Left lung (tissue), 10 donors: ENCODE results near the gene ADA. TPM values are rescaled to one million over a fixed set of nuclear protein-coding genes. Genes with fewer than 3 reads are reported as not detected.

ENCODE experiments used
- ATAC-seq: fragments of 200-7000 bp; cut with Tn5 transposase; one replicate; pipeline ENCODE4 v1.9.1; 2020; ENCODE audit warnings: moderate library complexity
- DNase-seq, 4 donors: peaks; one replicate each; pipeline ENCODE4 v3.0.0-alpha.2; 2013 to 2020
- H3K27ac ChIP-seq, 2 donors: fragments of 200-600 bp; sonication (generic) in 1 of 2; one replicate each; pipeline versions ENCODE4 v1.5.0 to v1.8.0; 2020 to 2021
- H3K27me3 ChIP-seq, 2 donors: fragments of 200-600 bp; sonication (generic) in 1 of 2; one replicate each; pipeline versions ENCODE4 v1.5.0 to v1.8.0; 2020 to 2021
- H3K36me3 ChIP-seq, 2 donors: fragments of 200-600 bp; sonication (generic) in 1 of 2; one replicate each; pipeline versions ENCODE4 v1.5.0 to v1.8.0; 2020 to 2021
- H3K4me1 ChIP-seq, 2 donors: fragments of 200-600 bp; one replicate each; pipeline ENCODE4 v1.8.0; 2021
- H3K4me3 ChIP-seq, 2 donors: fragments of 200-600 bp; sonication (generic) in 1 of 2; one replicate each; pipeline versions ENCODE4 v1.5.0 to v1.8.0; 2020 to 2021; ENCODE audit warnings: mild to moderate bottlenecking in 1 of 2
- H3K9me3 ChIP-seq, 2 donors: fragments of 200-600 bp; sonication (generic) in 1 of 2; one replicate each; pipeline versions ENCODE4 v1.5.0 to v1.8.0; 2020 to 2021
- intact Hi-C, 2 donors: fragments of 100-400 bp; cut with DNase I; formaldehyde crosslinking; loops; one replicate each; pipeline versions ENCODE4 v1.11.2 to v1.14.2; 2022
- polyA plus RNA-seq, 6 donors: library from polyadenylated mRNA; unstranded; fragments of 120-200 nt; gene quantifications; one replicate each; pipeline ENCODE4 v1.2.1, GENCODE V29; 2013; ENCODE audit not compliant: insufficient read length in 6 of 6
- total RNA-seq, 2 donors: library from RNA; stranded (reverse); fragmentation: NEBNext Ultra II Directional; extraction: Animal tissue kit (Norgen Biotek cat#: 25700); gene quantifications; one replicate each; pipeline ENCODE4 v1.2.1, GENCODE V29; 2021
- TF ChIP-seq, protein P1 (sequence below), 2 donors: fragments of 200-600 bp; sonication (generic) in 1 of 2; IDR thresholded peaks; one replicate each; pipeline versions ENCODE4 v1.5.0 to v1.8.0; 2021; ENCODE audit warnings: antibody characterized with exemption in 2 of 2
- donor health status: DM: no; HTN: yes; CAD: no.
- donor health status: DM: no; HTN: no; CAD: no.

The ADA gene
- total and polyA plus RNA-seq, 8 donors = 5.4 to 15.5 (median 6.9) TPM

DNA sequence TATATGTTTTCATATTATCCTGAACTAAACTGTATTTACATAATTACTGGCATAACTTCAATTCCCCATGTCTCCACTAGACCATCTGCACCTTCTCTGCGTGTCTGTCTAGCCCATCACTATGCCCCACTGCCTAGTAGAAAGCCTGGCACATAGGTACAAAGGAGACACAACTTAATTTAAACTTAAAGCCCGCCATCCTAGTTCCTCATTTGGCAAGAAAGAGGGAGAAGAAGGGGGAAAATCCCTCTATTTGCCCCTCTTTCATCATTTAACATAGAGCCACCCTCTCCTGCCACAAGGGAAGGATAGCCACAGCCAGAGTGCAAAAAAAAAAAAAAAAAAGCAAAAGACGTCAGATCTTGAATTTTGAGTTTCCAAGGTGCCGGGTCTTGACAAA lies 67.3 kb downstream of the ADA start:
- no peaks in the 10 kb centered on the region for H3K9me3 ChIP-seq
- peaks cover 19 to 58% of the 10 kb centered on the region in 2 donors for H3K4me1 ChIP-seq
- no peak for ATAC-seq
- H3K27me3 ChIP-seq = no peaks in the 10 kb centered on the region
- TF ChIP-seq, protein P1, sequence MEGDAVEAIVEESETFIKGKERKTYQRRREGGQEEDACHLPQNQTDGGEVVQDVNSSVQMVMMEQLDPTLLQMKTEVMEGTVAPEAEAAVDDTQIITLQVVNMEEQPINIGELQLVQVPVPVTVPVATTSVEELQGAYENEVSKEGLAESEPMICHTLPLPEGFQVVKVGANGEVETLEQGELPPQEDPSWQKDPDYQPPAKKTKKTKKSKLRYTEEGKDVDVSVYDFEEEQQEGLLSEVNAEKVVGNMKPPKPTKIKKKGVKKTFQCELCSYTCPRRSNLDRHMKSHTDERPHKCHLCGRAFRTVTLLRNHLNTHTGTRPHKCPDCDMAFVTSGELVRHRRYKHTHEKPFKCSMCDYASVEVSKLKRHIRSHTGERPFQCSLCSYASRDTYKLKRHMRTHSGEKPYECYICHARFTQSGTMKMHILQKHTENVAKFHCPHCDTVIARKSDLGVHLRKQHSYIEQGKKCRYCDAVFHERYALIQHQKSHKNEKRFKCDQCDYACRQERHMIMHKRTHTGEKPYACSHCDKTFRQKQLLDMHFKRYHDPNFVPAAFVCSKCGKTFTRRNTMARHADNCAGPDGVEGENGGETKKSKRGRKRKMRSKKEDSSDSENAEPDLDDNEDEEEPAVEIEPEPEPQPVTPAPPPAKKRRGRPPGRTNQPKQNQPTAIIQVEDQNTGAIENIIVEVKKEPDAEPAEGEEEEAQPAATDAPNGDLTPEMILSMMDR (IDR thresholded peaks at IDR 0.05) = no peak
- peak overlapping the region; percentile 78 to 90 for H3K27ac ChIP-seq
- DNase-seq = no peak
- no peaks in the 10 kb centered on the region for H3K36me3 ChIP-seq
- intact Hi-C loops = no loop called here
- peak overlapping the region in 1 of 2 donors; percentile 38 for H3K4me3 ChIP-seq

DNA sequence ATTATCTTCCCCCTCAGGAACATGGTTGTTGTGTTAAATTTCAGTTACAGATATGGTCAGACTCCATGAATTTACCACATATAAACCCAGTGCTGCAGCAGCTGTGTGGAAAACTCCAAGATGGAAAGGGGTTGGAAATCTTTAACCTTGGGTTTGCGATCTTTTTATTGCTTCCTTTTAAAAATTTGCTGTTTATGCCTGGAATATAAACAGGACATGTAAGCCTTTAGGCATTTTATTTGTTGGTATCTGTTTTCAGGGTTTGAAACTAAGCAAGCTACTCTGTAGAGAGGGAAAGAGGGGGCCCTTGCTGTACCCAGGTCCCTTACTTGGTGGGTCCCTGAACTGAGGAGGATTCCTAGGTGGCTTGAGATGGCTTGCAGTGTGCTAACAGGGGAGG lies 68.3 kb downstream of the ADA start:
- ATAC-seq (no peak), DNase-seq (no peak)
- H3K27me3 ChIP-seq = no peaks in the 10 kb centered on the region
- H3K9me3 ChIP-seq = no peaks in the 10 kb centered on the region
- intact Hi-C loops = no loop called here
- H3K27ac ChIP-seq = peak overlapping the region; percentile 78 to 90
- peaks cover 19 to 54% of the 10 kb centered on the region in 2 donors for H3K4me1 ChIP-seq
- peak overlapping the region; percentile 17 to 38 for H3K4me3 ChIP-seq
- no peaks in the 10 kb centered on the region for H3K36me3 ChIP-seq
- TF ChIP-seq, protein P1 (IDR thresholded peaks at IDR 0.05) = no peak

DNA sequence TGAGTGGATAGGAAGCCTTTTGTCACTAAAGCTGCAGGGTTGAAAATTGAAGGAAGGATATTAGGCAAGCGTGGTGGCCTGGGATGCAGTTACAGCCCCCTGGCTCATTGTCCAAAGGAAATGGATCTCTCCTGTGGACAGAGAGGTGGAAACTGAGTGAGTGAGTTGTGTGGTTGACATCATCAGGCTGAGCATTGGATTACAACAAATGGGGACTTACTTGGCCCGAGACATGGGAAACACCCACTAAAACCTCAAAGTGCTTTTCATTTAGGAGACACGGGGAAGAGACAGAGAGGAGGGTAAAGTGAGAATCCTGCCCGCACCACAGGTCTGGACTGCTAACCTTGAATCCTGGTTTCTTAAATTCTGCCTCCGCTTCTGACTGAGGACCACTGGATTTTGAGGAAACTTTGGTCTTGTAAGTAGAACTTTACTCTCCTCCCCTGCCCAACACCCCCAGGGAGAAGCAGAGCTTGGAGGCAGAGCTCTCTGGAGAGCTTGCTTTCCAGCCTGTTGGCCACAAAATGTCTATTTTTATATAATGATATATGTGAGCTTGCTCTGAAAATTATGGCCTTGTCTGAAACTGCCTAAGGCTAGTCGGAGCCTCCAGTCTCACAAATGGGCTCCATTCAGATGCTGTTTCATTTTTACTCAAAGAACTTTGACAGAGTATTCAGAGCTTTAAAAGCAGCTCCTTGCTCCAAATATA lies 69.0 kb downstream of the ADA start, which contains the start of gene PKIG:
PKIG (plus strand) TSS at position 269 of the 715 bp plus-strand sequence. CDS start 31,978 bp downstream, outside the sequence.
- H3K9me3 ChIP-seq = no peaks in the 10 kb centered on the region
- H3K4me1 ChIP-seq = peaks cover 19 to 56% of the 10 kb centered on the region in 2 donors
- no peaks in the 10 kb centered on the region for H3K36me3 ChIP-seq
- peak; percentile 78 for ATAC-seq
- peak in 1 of 4 donors; percentile 77 for DNase-seq
- peak within 1 kb of the TSS; percentile 78 to 90 for H3K27ac ChIP-seq
- H3K27me3 ChIP-seq = no peaks in the 10 kb centered on the region
- TF ChIP-seq, protein P1 (IDR thresholded peaks at IDR 0.05) = no peak
- intact Hi-C loops = no loop called here
- H3K4me3 ChIP-seq = peak within 1 kb of the TSS; percentile 17 to 38

DNA sequence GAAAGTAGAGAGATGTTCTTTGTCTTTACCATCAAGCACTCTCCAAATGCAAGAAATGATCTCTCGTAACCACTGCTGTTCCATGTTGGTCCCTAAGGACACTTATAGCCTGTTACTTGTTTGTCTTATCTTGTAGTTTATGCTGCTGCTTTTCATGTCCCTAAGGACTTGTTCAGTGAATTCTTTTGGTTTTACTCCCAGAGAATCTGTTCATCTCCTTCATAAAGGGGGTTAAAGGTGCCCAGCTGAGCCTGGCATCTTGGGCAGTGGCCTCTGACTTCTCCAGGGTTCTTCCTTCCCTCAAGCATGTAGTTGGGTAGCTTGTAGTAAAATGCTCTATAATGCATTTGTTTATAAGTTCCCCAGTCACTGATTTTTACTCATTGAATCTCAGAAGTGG lies 70.0 kb downstream of the ADA start:
- Histone ChIP-seq H3K4me3 (no peak overlapping the region), H3K27me3 (no peaks in the 10 kb centered on the region), H3K4me1 (peaks cover 15 to 57% of the 10 kb centered on the region in 2 donors), H3K36me3 (no peaks in the 10 kb centered on the region), H3K9me3 (no peaks in the 10 kb centered on the region), H3K27ac (peak overlapping the region; percentile 78 to 90)
- ATAC-seq (no peak), DNase-seq (no peak)
- intact Hi-C loops = no loop called here
- TF ChIP-seq, protein P1 (IDR thresholded peaks at IDR 0.05) = no peak

DNA sequence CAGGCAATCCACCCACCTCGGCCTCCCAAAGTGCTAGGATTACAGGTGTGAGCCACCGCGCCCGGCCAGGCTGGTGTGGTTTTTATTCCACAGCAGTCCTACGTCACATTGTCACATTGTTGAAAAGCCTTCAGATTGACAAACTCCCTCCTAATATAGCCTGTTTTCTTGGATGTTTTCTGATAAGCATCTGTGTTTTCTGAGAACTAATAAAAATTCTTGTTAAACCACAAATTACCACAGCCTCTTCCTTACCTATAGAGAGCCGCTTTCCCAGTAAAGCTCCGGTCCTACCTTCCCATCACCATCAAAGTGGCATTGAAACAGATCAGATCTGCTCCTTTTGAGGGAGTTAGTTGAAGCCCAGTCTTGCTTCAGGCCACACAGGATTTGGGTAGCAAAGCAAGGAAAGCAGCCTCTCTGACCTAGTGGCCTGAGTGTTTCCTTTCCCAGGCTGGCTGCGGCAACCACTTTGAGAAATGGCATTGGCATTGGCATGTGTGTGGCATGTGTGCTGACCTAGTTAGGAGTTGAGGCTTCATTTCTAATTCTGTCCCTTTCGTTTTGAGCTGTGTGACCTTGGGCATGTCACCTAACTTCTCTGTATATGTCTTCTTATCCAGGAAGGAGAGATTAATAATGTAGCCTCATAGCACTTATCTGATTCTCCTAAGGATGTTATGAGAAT lies 70.8 kb downstream of the ADA start:
- H3K36me3 ChIP-seq = no peaks in the 10 kb centered on the region
- H3K27me3 ChIP-seq = no peaks in the 10 kb centered on the region
- peaks cover 9 to 59% of the 10 kb centered on the region in 2 donors for H3K4me1 ChIP-seq
- no peaks in the 10 kb centered on the region for H3K9me3 ChIP-seq
- H3K27ac ChIP-seq = peak overlapping the region; percentile 78 to 90
- intact Hi-C loops = no loop called here
- DNase-seq (no peak), ATAC-seq (no peak)
- no peak overlapping the region for H3K4me3 ChIP-seq
- TF ChIP-seq, protein P1 (IDR thresholded peaks at IDR 0.05) = no peak
